IMR-90 (cell line): ENCODE data around the gene MUC21. TPM values are rescaled to one million over a fixed set of nuclear protein-coding genes. Genes with fewer than 3 reads are reported as not detected.

Experiments
- ATAC-seq: fragments of 200-7000 bp; cut with Tn5 transposase; 2 replicates; pipeline ENCODE4 v1.9.1; 2020; ENCODE audit warnings: low read depth, mild to moderate bottlenecking, moderate library complexity
- BruUV-seq: library from RNA; stranded (reverse); fragments of 400-500 nt; replicated peaks from 2 replicates; lab custom pipeline; 2021; lab: Mats Ljungman, UMichigan
- CTCF ChIA-PET: fragments of 300-600 bp; formaldehyde crosslinking; extraction: SDS; loops from one replicate; lab custom pipeline; 2021; ENCODE audit warnings: antibody characterized with exemption; lab: Yijun Ruan, JAX
- POLR2A ChIA-PET: fragments of 300-600 bp; sonication (Branson Sonifier 250); formaldehyde crosslinking; loops from one replicate; lab custom pipeline; 2022; ENCODE audit warnings: antibody characterized with exemption; ENCODE audit not compliant: unreplicated experiment; lab: Charles Lee
- DNase-seq: peaks from one replicate; pipeline ENCODE4 v3.0.0; 2013
- H2AFZ ChIP-seq: replicated peaks from 2 replicates; pipeline ENCODE3; 2013; ENCODE audit warnings: low read length, mild to moderate bottlenecking; ENCODE audit not compliant: poor library complexity
- H2AK5ac ChIP-seq: 2 replicates; pipeline ENCODE4 v1.6.1; 2013; ENCODE audit warnings: low read depth, low read length, inconsistent platforms
- H2AK9ac ChIP-seq: replicated peaks from 2 replicates; pipeline ENCODE3; 2013; ENCODE audit warnings: mild to moderate bottlenecking, low read depth, low read length, moderate library complexity; ENCODE audit not compliant: poor library complexity
- H2BK120ac ChIP-seq: 2 replicates; pipeline ENCODE4 v1.6.1; 2013; ENCODE audit warnings: low read depth, low read length, inconsistent platforms
- H2BK15ac ChIP-seq: 3 replicates; pipeline ENCODE4 v1.6.1; 2013; ENCODE audit warnings: low read depth, low read length, inconsistent platforms
- H2BK20ac ChIP-seq: 2 replicates; pipeline ENCODE4 v1.6.1; 2013; ENCODE audit warnings: low read depth, mild to moderate bottlenecking, inconsistent platforms, low read length, moderate library complexity
- H2BK5ac ChIP-seq: 2 replicates; pipeline ENCODE4 v1.6.1; 2013; ENCODE audit warnings: mild to moderate bottlenecking, low read depth, low read length, inconsistent platforms; ENCODE audit not compliant: poor library complexity, severe bottlenecking
- H3K14ac ChIP-seq: replicated peaks from 2 replicates; pipeline ENCODE4 v1.6.1; 2013; ENCODE audit warnings: low read depth, low read length, inconsistent platforms
- H3K18ac ChIP-seq: 2 replicates; pipeline ENCODE4 v1.6.1; 2013; ENCODE audit warnings: low read depth, low read length, control low read depth
- H3K23ac ChIP-seq: 2 replicates; pipeline ENCODE4 v1.6.1; 2013; ENCODE audit warnings: low read depth, low read length, inconsistent platforms
- H3K27ac ChIP-seq: 2 replicates; pipeline ENCODE4 v1.5.1; 2013; ENCODE audit warnings: mild to moderate bottlenecking, control low read depth, low read length; ENCODE audit not compliant: insufficient read depth
- H3K27me3 ChIP-seq: 2 replicates; pipeline ENCODE4 v1.6.1; 2013; ENCODE audit warnings: low read length; ENCODE audit not compliant: control insufficient read depth, insufficient read depth
- H3K36me3 ChIP-seq: 2 replicates; pipeline ENCODE4 v1.6.1; 2013; ENCODE audit warnings: low read length, mixed read lengths; ENCODE audit not compliant: control insufficient read depth, insufficient read depth
- H3K4ac ChIP-seq: 2 replicates; pipeline ENCODE4 v1.6.1; 2013; ENCODE audit warnings: low read depth, low read length, inconsistent platforms
- H3K4me1 ChIP-seq: 2 replicates; pipeline ENCODE4 v1.6.1; 2013; ENCODE audit warnings: low read length, mixed read lengths; ENCODE audit not compliant: control insufficient read depth, insufficient read depth
- H3K4me2 ChIP-seq: 2 replicates; pipeline ENCODE4 v1.6.1; 2013; ENCODE audit warnings: low read depth, mild to moderate bottlenecking, control low read depth, low read length, moderate library complexity
- H3K4me3 ChIP-seq: 2 replicates; pipeline ENCODE4 v1.5.1; 2013; ENCODE audit warnings: low read depth, mild to moderate bottlenecking, control low read depth, low read length, moderate library complexity; ENCODE audit not compliant: insufficient read depth
- H3K56ac ChIP-seq: 2 replicates; pipeline ENCODE4 v1.6.1; 2013; ENCODE audit warnings: low read length, inconsistent platforms; ENCODE audit not compliant: insufficient read depth; ENCODE audit errors: extremely low read depth
- H3K79me1 ChIP-seq, 2 experiments: 2 replicates each; pipeline ENCODE4 v1.6.1; 2013; ENCODE audit warnings: low read length in 2 of 2, inconsistent platforms in 1 of 2, low read depth in 1 of 2
- H3K9ac ChIP-seq: 2 replicates; pipeline ENCODE4 v1.6.1; 2013; ENCODE audit warnings: low read depth, low read length, control low read depth
- H3K9me1 ChIP-seq: 2 replicates; pipeline ENCODE4 v1.6.1; 2013; ENCODE audit warnings: low read length, inconsistent platforms; ENCODE audit not compliant: insufficient read depth
- H3K9me3 ChIP-seq: 2 replicates; pipeline ENCODE4 v1.6.1; 2013; ENCODE audit warnings: low read length; ENCODE audit not compliant: control insufficient read depth, insufficient read depth
- H4K20me1 ChIP-seq: 2 replicates; pipeline ENCODE4 v1.6.1; 2013; ENCODE audit warnings: low read length, inconsistent platforms; ENCODE audit not compliant: insufficient read depth
- H4K5ac ChIP-seq: 2 replicates; pipeline ENCODE4 v1.6.1; 2013; ENCODE audit warnings: mild to moderate bottlenecking, low read depth, low read length, control low read depth
- H4K8ac ChIP-seq, 2 experiments: 2 replicates each; pipeline ENCODE4 v1.6.1; 2013; ENCODE audit warnings: low read depth in 2 of 2, low read length in 2 of 2, control low read depth in 1 of 2, inconsistent platforms in 1 of 2
- H4K91ac ChIP-seq: 2 replicates; pipeline ENCODE4 v1.6.1; 2013; ENCODE audit warnings: low read depth, low read length, inconsistent platforms; ENCODE audit not compliant: insufficient read depth
- BHLHE40 ChIP-seq: fragments of 150-350 bp; IDR thresholded peaks from 2 replicates; pipeline ENCODE4 v1.6.1; 2016; ENCODE audit warnings: mild to moderate bottlenecking, low read depth, low read length
- ELK1 ChIP-seq: fragments of 150-350 bp; IDR thresholded peaks from 2 replicates; pipeline ENCODE4 v1.6.1; 2016; ENCODE audit warnings: low read depth, mild to moderate bottlenecking, low read length, moderate library complexity, borderline replicate concordance
- FOS ChIP-seq: fragments of 150-350 bp; IDR thresholded peaks from 2 replicates; pipeline ENCODE4 v1.6.1; 2016; ENCODE audit warnings: low read depth, low read length
- NFE2L2 ChIP-seq: fragments of 150-350 bp; IDR thresholded peaks from 2 replicates; pipeline ENCODE4 v1.6.1; 2016; ENCODE audit warnings: low read depth, mild to moderate bottlenecking, low read length
- WGBS, 2 experiments: methylation state at CpG; one replicate each; pipeline versions ENCODE4 v1.1.5 to v1.1.7; 2013; ENCODE audit warnings: missing lambda C conversion rate in 2 of 2; ENCODE audit not compliant: insufficient read length in 1 of 2; ENCODE audit errors: extremely low coverage in 2 of 2; 5-methylcytosine and 5-hydroxymethylcytosine counted together
- dilution Hi-C: fragments of 300-500 bp; cut with HindIII; formaldehyde crosslinking; loops from one replicate; pipeline ENCODE4 v1.14.3; 2018; ENCODE audit warnings: low sequenced_read_pairs; ENCODE audit not compliant: unreplicated experiment
- in situ Hi-C: fragments of 300-500 bp; cut with MboI; formaldehyde crosslinking; loops from 3 replicates; pipeline ENCODE4 v1.14.3; 2019; ENCODE audit warnings: low sequenced_read_pairs, inconsistent platforms, mixed read lengths
- intact Hi-C: fragments of 100-400 bp; cut with micrococcal nuclease; formaldehyde crosslinking; loops from 2 replicates; pipeline ENCODE4 v1.10.0; 2022
- polyA plus RNA-seq, 3 experiments: library from polyadenylated mRNA; depleted of rRNA; stranded (reverse); fragments of >200 nt; gene quantifications; 2 replicates each; pipeline ENCODE4 v1.2.3, GENCODE V29; 2012; ENCODE audit warnings: low replicate concordance in 1 of 3
- total RNA-seq: library from RNA; depleted of rRNA; stranded (reverse); fragments of >200 nt; gene quantifications from 2 replicates; pipeline ENCODE4 v1.2.3, GENCODE V29; 2012

The MUC21 gene
- total and polyA plus RNA-seq, 2 of the 4 experiments (the other 2 are of a cell fraction), result not detected

- TF ChIP-seq ELK1, result no peak
Measured at GRCh38 chr6:30942338-30943060, 41.0 kb upstream of the MUC21 start (continued).

- ChIA-PET CTCF (interaction anchor here (0.6 kb wide), 1 partner anchor 136 kb away, joined by 3 read pairs; no protein-coding TSS in a partner anchor), POLR2A (interaction anchor here (0.6 kb wide), 1 partner anchor 125 kb away, joined by 3 read pairs; no protein-coding TSS in a partner anchor)
- no peak overlapping the region for H2BK120ac ChIP-seq
- H3K9ac ChIP-seq, result no peak overlapping the region
- H3K4me3 ChIP-seq, result no peak overlapping the region
- no peak for TF ChIP-seq NFE2L2
- no peak for TF ChIP-seq FOS
- no peak for TF ChIP-seq BHLHE40
- no peak overlapping the region for H4K91ac ChIP-seq
- H2AK5ac ChIP-seq, result no peak overlapping the region
- no peak overlapping the region for H3K23ac ChIP-seq
- no CpG with 5 or more reads among the region's 4 CpGs for WGBS, 2 experiments
- H3K27me3 ChIP-seq, result peaks cover 50% of the 10 kb centered on the region
- no peak overlapping the region for H3K56ac ChIP-seq
- no peak overlapping the region for H3K18ac ChIP-seq
- in situ Hi-C loops, result no loop called here
- H4K5ac ChIP-seq, result no peak overlapping the region
- H3K4me2 ChIP-seq, result no peak overlapping the region
- DNase-seq (no peak), ATAC-seq (no peak)
- dilution Hi-C loops, result no loop called here
- no peaks in the 10 kb centered on the region for H3K9me3 ChIP-seq
- peaks cover 1% of the 10 kb centered on the region; the same call in 1 of the 2 replicates for H3K4me1 ChIP-seq
- H3K9me1 ChIP-seq, result peaks cover 10% of the 10 kb centered on the region
- H2AFZ ChIP-seq, result no peak overlapping the region
- H2BK20ac ChIP-seq, result no peak overlapping the region
- no peak overlapping the region for H2BK15ac ChIP-seq
- no peak overlapping the region for H3K4ac ChIP-seq
- no peak overlapping the region for H3K14ac ChIP-seq
- H2BK5ac ChIP-seq, result no peak overlapping the region
- H3K27ac ChIP-seq, result no peak overlapping the region
- H2AK9ac ChIP-seq, result no peak overlapping the region
- intact Hi-C loops, result no loop called here
- BruUV-seq, result no TSS peak
- H4K20me1 ChIP-seq, result no peaks in the 10 kb centered on the region
- no peak overlapping the region for H4K8ac ChIP-seq
- H3K36me3 ChIP-seq, result no peaks in the 10 kb centered on the region
- H3K79me1 ChIP-seq, result no peaks in the 10 kb centered on the region
Measured at GRCh38 chr6:30944051-30944450, 39.5 kb upstream of the MUC21 start.
